NCI-H524 (cell line): ENCODE measurements around the gene MAGEA3.
"Not testable (repeated sequence)": the region's sequence is repeated elsewhere in the genome, so short reads cannot be mapped to it uniquely, and the experiment has no call there.

Experiments
- DNase-seq, 2 experiments: peaks; one replicate each; lab custom pipeline; 2025; lab: John Stamatoyannopoulos, UW

Gene MAGEA3

GRCh38 chrX:152735860-152736511, 37.4 kb downstream of the MAGEA3 start:
- no peak for DNase-seq

DNA sequence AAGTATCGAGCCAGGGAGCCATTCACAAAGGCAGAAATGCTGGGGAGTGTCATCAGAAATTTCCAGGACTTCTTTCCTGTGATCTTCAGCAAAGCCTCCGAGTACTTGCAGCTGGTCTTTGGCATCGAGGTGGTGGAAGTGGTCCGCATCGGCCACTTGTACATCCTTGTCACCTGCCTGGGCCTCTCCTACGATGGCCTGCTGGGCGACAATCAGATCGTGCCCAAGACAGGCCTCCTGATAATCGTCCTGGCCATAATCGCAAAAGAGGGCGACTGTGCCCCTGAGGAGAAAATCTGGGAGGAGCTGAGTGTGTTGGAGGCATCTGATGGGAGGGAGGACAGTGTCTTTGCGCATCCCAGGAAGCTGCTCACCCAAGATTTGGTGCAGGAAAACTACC, 37.9 kb downstream of the MAGEA3 start:
- DNase-seq: not testable (repeated sequence)

GRCh38 chrX:152738560-152738959, 40.0 kb downstream of the MAGEA3 start:
- no peak for DNase-seq
